Neural progenitor cell (in vitro differentiated cells): ENCODE measurements around the gene KLHL35.

Experiments used
- EZH2 ChIP-seq: fragments of 200-600 bp; sonication (generic); IDR thresholded peaks from 2 replicates; pipeline ENCODE4 v1.6.1; 2017; ENCODE audit warnings: antibody characterized with exemption, mild to moderate bottlenecking, moderate library complexity
- TF ChIP-seq, protein P1 (sequence below): fragments of 200-600 bp; sonication (generic); IDR thresholded peaks from 2 replicates; pipeline ENCODE4 v1.5.1; 2017; ENCODE audit warnings: antibody characterized with exemption, mild to moderate bottlenecking

DNA sequence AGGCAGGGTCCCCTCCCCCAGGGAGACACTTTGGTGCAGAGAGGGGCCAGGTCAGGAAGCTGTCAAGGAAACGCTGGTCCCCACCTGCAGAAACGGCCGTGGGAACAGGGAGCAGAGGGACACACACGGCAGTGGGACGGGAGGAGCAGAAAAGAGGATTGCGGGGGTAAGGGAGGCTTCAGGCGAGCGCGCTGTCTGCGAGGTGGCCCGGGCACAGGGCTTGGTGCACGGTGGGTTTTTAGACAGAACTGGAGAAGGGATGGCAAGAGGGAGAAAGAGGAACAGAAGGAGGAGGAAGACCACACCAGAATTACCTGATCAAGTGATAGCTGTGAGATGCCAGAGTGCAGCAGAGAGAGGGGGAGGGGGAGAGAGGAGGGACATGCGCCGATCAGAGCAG, 6.0 kb upstream of the KLHL35 start:
- TF ChIP-seq, protein P1, sequence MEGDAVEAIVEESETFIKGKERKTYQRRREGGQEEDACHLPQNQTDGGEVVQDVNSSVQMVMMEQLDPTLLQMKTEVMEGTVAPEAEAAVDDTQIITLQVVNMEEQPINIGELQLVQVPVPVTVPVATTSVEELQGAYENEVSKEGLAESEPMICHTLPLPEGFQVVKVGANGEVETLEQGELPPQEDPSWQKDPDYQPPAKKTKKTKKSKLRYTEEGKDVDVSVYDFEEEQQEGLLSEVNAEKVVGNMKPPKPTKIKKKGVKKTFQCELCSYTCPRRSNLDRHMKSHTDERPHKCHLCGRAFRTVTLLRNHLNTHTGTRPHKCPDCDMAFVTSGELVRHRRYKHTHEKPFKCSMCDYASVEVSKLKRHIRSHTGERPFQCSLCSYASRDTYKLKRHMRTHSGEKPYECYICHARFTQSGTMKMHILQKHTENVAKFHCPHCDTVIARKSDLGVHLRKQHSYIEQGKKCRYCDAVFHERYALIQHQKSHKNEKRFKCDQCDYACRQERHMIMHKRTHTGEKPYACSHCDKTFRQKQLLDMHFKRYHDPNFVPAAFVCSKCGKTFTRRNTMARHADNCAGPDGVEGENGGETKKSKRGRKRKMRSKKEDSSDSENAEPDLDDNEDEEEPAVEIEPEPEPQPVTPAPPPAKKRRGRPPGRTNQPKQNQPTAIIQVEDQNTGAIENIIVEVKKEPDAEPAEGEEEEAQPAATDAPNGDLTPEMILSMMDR: no peak
- TF ChIP-seq EZH2: no peak
